Neural progenitor cell (in vitro differentiated cells): Measurements from ENCODE around the gene GPR161.

Experiments
- CTCF ChIP-seq: fragments of 200-600 bp; sonication (generic); IDR thresholded peaks from 2 replicates; pipeline ENCODE4 v1.5.1; 2017; ENCODE audit warnings: antibody characterized with exemption, mild to moderate bottlenecking
- EZH2phosphoT487 ChIP-seq: fragments of 200-600 bp; sonication (generic); IDR thresholded peaks from 2 replicates; pipeline ENCODE4 v1.6.1; 2017; ENCODE audit warnings: antibody characterized with exemption

GRCh38 chr1:168157638-168158037 is 20.9 kb upstream of the GPR161 start:
- TF ChIP-seq CTCF: no peak
- TF ChIP-seq EZH2phosphoT487: no peak
